ENCODE results near the gene ELMOD1.
A peak's percentile ranks its signal among the peaks of the same experiment; 100 is the strongest.

The ELMOD1 gene

GRCh38 chr11:107660066-107660465 lies 69.1 kb downstream of the ELMOD1 start:
- no peak overlapping the region for H3K4me3 ChIP-seq (ENCODE audit: low read depth, low read length)
- TF ChIP-seq CTCF (conservative IDR thresholded peaks at IDR 0.05; ENCODE audit: low read depth, low read length) = no peak
- DNase-seq (ENCODE audit: low read depth) = no peak

- TF ChIP-seq CTCF (conservative IDR thresholded peaks at IDR 0.05; ENCODE audit: low read depth, low read length) = no peak
- DNase-seq (ENCODE audit: low read depth) = no peak
- no peak overlapping the region for H3K4me3 ChIP-seq (ENCODE audit: low read depth, low read length)
Observed at GRCh38 chr11:107661656-107662055, 70.7 kb downstream of the ELMOD1 start.

- no peak for DNase-seq (ENCODE audit: low read depth)
- TF ChIP-seq CTCF (conservative IDR thresholded peaks at IDR 0.05; ENCODE audit: low read depth, low read length) = no peak
- no peak overlapping the region for H3K4me3 ChIP-seq (ENCODE audit: low read depth, low read length)
Observed at GRCh38 chr11:107665018-107665417, 74.1 kb downstream of the ELMOD1 start.

- H3K4me3 ChIP-seq (ENCODE audit: low read depth, low read length) = no peak overlapping the region
- no peak for DNase-seq (ENCODE audit: low read depth)
- TF ChIP-seq CTCF (conservative IDR thresholded peaks at IDR 0.05; ENCODE audit: low read depth, low read length) = no peak
Observed at GRCh38 chr11:107666911-107667613, 76.1 kb downstream of the ELMOD1 start.

GRCh38 chr11:107669191-107669740 lies 78.3 kb downstream of the ELMOD1 start:
- no peak overlapping the region for H3K4me3 ChIP-seq (ENCODE audit: low read depth, low read length)
- TF ChIP-seq CTCF (conservative IDR thresholded peaks at IDR 0.05; ENCODE audit: low read depth, low read length) = no peak
- DNase-seq (ENCODE audit: low read depth) = peak; percentile 92

- no peak for TF ChIP-seq CTCF (conservative IDR thresholded peaks at IDR 0.05; ENCODE audit: low read depth, low read length)
- no peak overlapping the region for H3K4me3 ChIP-seq (ENCODE audit: low read depth, low read length)
- peak; percentile 12 for DNase-seq (ENCODE audit: low read depth)
Observed at GRCh38 chr11:107669893-107670601, 79.1 kb downstream of the ELMOD1 start.

Measured in choroid plexus epithelial cell (primary cell).